HEK293 (cell line): Measurements from ENCODE around the gene RIMKLA.

Experiments used
- CTCF ChIA-PET: fragments of 350-600 bp; formaldehyde crosslinking; extraction: SDS; loops from one replicate; lab custom pipeline; 2021; ENCODE audit warnings: antibody characterized with exemption; lab: Yijun Ruan, JAX
- POLR2A ChIA-PET: fragments of 300-600 bp; formaldehyde crosslinking; extraction: SDS; loops from one replicate; lab custom pipeline; 2020; ENCODE audit warnings: antibody characterized with exemption, inconsistent platforms; lab: Yijun Ruan, JAX
- H3K27ac ChIP-seq: fragments of 200-500 bp; sonication (Bioruptor generic); 2 replicates; pipeline ENCODE4 v1.5.1; 2014; ENCODE audit warnings: low read depth, low read length, control low read depth, inconsistent platforms; ENCODE audit errors: extremely low read depth
- H3K36me3 ChIP-seq, 2 experiments: fragments of 200-500 bp in 1 of 2; sonication (Bioruptor generic) in 1 of 2; 1 replicate in 1 of 2; 2 replicates in 1 of 2; pipeline ENCODE4 v1.5.1; 2014 to 2017; ENCODE audit warnings: inconsistent platforms in 2 of 2, low read length in 2 of 2; ENCODE audit not compliant: control insufficient read depth in 2 of 2, insufficient read depth in 1 of 2
- H3K4me1 ChIP-seq: fragments of 200-500 bp; sonication (Bioruptor generic); 2 replicates; pipeline ENCODE4 v1.5.1; 2014; ENCODE audit warnings: mild to moderate bottlenecking, low read length, inconsistent platforms; ENCODE audit not compliant: control insufficient read depth, insufficient read depth
- H3K4me3 ChIP-seq: 2 replicates; pipeline ENCODE4 v1.5.1; 2011; ENCODE audit warnings: low read depth, mild to moderate bottlenecking, control low read depth, low read length, moderate library complexity
- H3K9me3 ChIP-seq: fragments of 200-500 bp; sonication (Bioruptor generic); 2 replicates; pipeline ENCODE4 v1.5.1; 2014; ENCODE audit warnings: low read depth, low read length, inconsistent platforms; ENCODE audit not compliant: control insufficient read depth, insufficient read depth
- GLIS2 ChIP-seq: fragments of 450-650 bp; formaldehyde crosslinking; IDR thresholded peaks from 2 replicates; pipeline ENCODE4 v1.5.1; 2016; ENCODE audit warnings: missing biosample characterization, missing genetic modification characterization
- HOXC10 ChIP-seq: sonication (generic); formaldehyde crosslinking; IDR thresholded peaks from 2 replicates; pipeline ENCODE4 v1.8.1; 2023; ENCODE audit warnings: mild to moderate bottlenecking, missing genetic modification reagents
- MZF1 ChIP-seq: fragments of 450-650 bp; formaldehyde crosslinking; IDR thresholded peaks from 2 replicates; pipeline ENCODE4 v1.5.1; 2017; ENCODE audit warnings: missing biosample characterization, missing genetic modification characterization, borderline replicate concordance
- ZBTB10 ChIP-seq: fragments of 450-650 bp; formaldehyde crosslinking; IDR thresholded peaks from 2 replicates; pipeline ENCODE4 v1.5.1; 2016; ENCODE audit warnings: missing biosample characterization, missing genetic modification characterization
- ZBTB20 ChIP-seq: fragments of 450-650 bp; formaldehyde crosslinking; IDR thresholded peaks from 2 replicates; pipeline ENCODE4 v1.5.1; 2016; ENCODE audit warnings: missing biosample characterization, missing genetic modification characterization
- ZFHX2 ChIP-seq: fragments of 450-650 bp; formaldehyde crosslinking; conservative IDR thresholded peaks from 2 replicates; pipeline ENCODE4 v1.5.1; 2016; ENCODE audit warnings: missing biosample characterization, missing genetic modification characterization
- ZNF10 ChIP-seq: fragments of 450-650 bp; formaldehyde crosslinking; IDR thresholded peaks from 2 replicates; pipeline ENCODE4 v1.5.1; 2017; ENCODE audit warnings: missing biosample characterization, missing genetic modification characterization
- ZNF391 ChIP-seq: fragments of 450-650 bp; formaldehyde crosslinking; IDR thresholded peaks from 2 replicates; pipeline ENCODE4 v1.5.1; 2016; ENCODE audit warnings: low read depth, missing biosample characterization, missing genetic modification characterization, borderline replicate concordance
- ZNF514 ChIP-seq: fragments of 450-650 bp; formaldehyde crosslinking; IDR thresholded peaks from 2 replicates; pipeline ENCODE4 v1.5.1; 2016; ENCODE audit warnings: missing biosample characterization, missing genetic modification characterization
- ZNF658 ChIP-seq: fragments of 450-650 bp; formaldehyde crosslinking; IDR thresholded peaks from 2 replicates; pipeline ENCODE4; 2016; ENCODE audit warnings: missing biosample characterization, missing genetic modification characterization
- ZNF792 ChIP-seq: fragments of 450-650 bp; formaldehyde crosslinking; IDR thresholded peaks from 2 replicates; pipeline ENCODE4 v1.5.1; 2016; ENCODE audit warnings: missing biosample characterization, missing genetic modification characterization
- TF ChIP-seq, protein P1 (sequence below): fragments of 450-650 bp; formaldehyde crosslinking; IDR thresholded peaks from 2 replicates; pipeline ENCODE4 v1.5.1; 2017; ENCODE audit warnings: missing biosample characterization, missing genetic modification characterization
- TF ChIP-seq, protein P2 (sequence below): fragments of 450-650 bp; formaldehyde crosslinking; IDR thresholded peaks from 2 replicates; pipeline ENCODE4 v1.5.1; 2016; ENCODE audit warnings: missing biosample characterization, missing genetic modification characterization
- TF ChIP-seq, protein P3 (sequence below): fragments of 450-650 bp; formaldehyde crosslinking; IDR thresholded peaks from 2 replicates; pipeline ENCODE4 v1.5.1; 2017; ENCODE audit warnings: missing biosample characterization, missing genetic modification characterization
- TF ChIP-seq, protein P4 (sequence below): fragments of 450-650 bp; formaldehyde crosslinking; IDR thresholded peaks from 2 replicates; pipeline ENCODE4 v1.5.1; 2016; ENCODE audit warnings: missing biosample characterization, missing genetic modification characterization

The RIMKLA gene

GRCh38 chr1:42392255-42392654 lies 11.7 kb downstream of the RIMKLA start:
- no peak for TF ChIP-seq ZBTB20 (tag by site-specific recombination)
- TF ChIP-seq, protein P1, sequence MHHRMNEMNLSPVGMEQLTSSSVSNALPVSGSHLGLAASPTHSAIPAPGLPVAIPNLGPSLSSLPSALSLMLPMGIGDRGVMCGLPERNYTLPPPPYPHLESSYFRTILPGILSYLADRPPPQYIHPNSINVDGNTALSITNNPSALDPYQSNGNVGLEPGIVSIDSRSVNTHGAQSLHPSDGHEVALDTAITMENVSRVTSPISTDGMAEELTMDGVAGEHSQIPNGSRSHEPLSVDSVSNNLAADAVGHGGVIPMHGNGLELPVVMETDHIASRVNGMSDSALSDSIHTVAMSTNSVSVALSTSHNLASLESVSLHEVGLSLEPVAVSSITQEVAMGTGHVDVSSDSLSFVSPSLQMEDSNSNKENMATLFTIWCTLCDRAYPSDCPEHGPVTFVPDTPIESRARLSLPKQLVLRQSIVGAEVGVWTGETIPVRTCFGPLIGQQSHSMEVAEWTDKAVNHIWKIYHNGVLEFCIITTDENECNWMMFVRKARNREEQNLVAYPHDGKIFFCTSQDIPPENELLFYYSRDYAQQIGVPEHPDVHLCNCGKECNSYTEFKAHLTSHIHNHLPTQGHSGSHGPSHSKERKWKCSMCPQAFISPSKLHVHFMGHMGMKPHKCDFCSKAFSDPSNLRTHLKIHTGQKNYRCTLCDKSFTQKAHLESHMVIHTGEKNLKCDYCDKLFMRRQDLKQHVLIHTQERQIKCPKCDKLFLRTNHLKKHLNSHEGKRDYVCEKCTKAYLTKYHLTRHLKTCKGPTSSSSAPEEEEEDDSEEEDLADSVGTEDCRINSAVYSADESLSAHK (tag by site-specific recombination) = no peak
- no peak for TF ChIP-seq ZFHX2 (tag by site-specific recombination)
- TF ChIP-seq ZNF514 (tag by site-specific recombination) = no peak
- TF ChIP-seq ZNF792 (tag by site-specific recombination) = no peak
- no peak for TF ChIP-seq ZNF658
- TF ChIP-seq, protein P2, sequence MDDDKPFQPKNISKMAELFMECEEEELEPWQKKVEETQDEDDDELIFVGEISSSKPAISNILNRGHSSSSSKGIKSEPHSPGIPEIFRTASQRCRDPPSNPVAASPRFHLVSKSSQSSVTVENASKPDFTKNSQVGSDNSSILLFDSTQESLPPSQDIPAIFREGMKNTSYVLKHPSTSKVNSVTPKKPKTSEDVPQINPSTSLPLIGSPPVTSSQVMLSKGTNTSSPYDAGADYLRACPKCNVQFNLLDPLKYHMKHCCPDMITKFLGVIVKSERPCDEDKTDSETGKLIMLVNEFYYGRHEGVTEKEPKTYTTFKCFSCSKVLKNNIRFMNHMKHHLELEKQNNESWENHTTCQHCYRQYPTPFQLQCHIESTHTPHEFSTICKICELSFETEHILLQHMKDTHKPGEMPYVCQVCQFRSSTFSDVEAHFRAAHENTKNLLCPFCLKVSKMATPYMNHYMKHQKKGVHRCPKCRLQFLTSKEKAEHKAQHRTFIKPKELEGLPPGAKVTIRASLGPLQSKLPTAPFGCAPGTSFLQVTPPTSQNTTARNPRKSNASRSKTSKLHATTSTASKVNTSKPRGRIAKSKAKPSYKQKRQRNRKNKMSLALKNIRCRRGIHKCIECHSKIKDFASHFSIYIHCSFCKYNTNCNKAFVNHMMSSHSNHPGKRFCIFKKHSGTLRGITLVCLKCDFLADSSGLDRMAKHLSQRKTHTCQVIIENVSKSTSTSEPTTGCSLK (tag by site-specific recombination) = no peak
- no peak for TF ChIP-seq ZNF10 (tag by site-specific recombination)
- no peak for TF ChIP-seq ZNF391 (tag by site-specific recombination)
- TF ChIP-seq MZF1 = no peak
- TF ChIP-seq GLIS2 = no peak
- TF ChIP-seq, protein P3, sequence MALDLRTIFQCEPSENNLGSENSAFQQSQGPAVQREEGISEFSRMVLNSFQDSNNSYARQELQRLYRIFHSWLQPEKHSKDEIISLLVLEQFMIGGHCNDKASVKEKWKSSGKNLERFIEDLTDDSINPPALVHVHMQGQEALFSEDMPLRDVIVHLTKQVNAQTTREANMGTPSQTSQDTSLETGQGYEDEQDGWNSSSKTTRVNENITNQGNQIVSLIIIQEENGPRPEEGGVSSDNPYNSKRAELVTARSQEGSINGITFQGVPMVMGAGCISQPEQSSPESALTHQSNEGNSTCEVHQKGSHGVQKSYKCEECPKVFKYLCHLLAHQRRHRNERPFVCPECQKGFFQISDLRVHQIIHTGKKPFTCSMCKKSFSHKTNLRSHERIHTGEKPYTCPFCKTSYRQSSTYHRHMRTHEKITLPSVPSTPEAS (tag by site-specific recombination) = no peak
- TF ChIP-seq HOXC10 (CRISPR knock-in tag) = no peak
- no peak for TF ChIP-seq ZBTB10 (tag by site-specific recombination)
- TF ChIP-seq, protein P4, sequence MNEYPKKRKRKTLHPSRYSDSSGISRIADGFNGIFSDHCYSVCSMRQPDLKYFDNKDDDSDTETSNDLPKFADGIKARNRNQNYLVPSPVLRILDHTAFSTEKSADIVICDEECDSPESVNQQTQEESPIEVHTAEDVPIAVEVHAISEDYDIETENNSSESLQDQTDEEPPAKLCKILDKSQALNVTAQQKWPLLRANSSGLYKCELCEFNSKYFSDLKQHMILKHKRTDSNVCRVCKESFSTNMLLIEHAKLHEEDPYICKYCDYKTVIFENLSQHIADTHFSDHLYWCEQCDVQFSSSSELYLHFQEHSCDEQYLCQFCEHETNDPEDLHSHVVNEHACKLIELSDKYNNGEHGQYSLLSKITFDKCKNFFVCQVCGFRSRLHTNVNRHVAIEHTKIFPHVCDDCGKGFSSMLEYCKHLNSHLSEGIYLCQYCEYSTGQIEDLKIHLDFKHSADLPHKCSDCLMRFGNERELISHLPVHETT (tag by site-specific recombination) = no peak
- TF ChIP-seq, all 188 proteins: peak for 0
- ChIA-PET POLR2A (no interaction called here), CTCF (no interaction called here)
- Histone ChIP-seq H3K27ac (no peak overlapping the region), H3K36me3 (no peaks in the 10 kb centered on the region), H3K4me3 (no peak overlapping the region), H3K4me1 (no peaks in the 10 kb centered on the region), H3K9me3 (no peaks in the 10 kb centered on the region)
